HG03139 (cell line): Measurements from ENCODE around the gene PPDPF.
A peak's percentile ranks its signal among the peaks of the same experiment; 100 is the strongest.
"Not testable (repeated sequence)": the region's sequence is repeated elsewhere in the genome, so short reads cannot be mapped to it uniquely, and the experiment has no call there.

Source experiments
- ATAC-seq: cut with Tn5 transposase; IDR thresholded peaks from one replicate; pipeline ENCODE4 v1.9.1; 2021; ENCODE audit not compliant: unreplicated experiment

Gene PPDPF

DNA sequence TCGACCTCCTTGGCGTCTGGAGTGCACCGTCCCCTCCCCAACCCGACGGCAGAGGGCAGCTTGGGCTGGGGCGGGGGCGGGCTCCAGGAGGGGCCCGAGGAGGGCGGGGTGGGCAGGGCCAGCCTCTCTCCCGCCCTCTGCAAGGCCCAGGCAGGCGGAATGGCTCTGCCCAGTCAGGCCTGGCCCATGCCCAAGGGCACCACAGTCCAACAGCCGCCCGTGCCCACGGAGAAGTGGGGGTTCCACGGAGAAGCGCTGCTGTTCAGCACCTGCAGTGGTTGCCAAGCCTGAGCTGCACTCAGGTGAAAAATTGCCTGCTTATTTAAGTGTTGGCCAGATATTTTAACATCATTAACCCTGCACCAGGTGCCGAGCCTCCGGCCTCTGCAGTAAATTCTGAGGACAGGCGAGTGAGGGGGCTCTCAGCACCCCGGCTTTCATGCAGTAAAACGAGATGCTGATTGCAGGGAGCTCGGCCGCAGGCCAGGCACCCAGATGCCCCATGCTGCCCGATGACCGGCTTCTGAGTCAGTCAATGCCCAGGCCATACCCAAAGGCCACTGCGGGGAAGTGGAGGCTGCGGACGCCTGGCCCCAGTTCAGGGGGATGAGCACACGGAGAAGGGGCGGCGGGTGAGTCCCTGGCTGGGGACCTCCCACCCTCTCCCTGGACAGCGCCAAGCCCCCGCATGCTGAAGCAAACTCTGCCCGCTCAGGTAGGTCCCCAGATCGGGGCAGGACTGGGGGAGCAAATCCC lies 27.3 kb downstream of the PPDPF start, which contains the start of gene SRMS:
Gene SRMS (minus strand): TSS at position 25 of the 756 bp plus-strand sequence. CDS start 286 bp downstream, outside the sequence.
- no peak for ATAC-seq

DNA sequence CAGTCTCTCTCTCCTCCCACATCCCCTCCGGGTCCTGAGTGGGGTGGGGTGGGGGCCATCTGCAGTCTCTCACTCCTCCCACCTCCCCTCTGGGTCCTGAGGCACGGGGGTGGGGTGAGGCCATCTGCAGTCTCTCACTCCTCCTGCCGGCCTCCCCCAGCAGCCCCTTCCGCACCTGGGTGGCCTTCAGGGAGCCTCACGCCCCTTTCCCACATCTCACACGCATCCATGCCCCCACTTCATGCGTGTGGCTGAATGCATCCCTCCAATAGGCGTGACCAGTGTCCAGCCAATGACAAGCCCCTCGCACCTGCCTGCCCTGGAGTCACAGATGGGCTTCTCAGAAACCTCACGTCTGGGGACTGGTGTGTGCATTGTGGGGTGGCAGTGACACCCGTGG lies 28.0 kb downstream of the PPDPF start:
- no peak for ATAC-seq

DNA sequence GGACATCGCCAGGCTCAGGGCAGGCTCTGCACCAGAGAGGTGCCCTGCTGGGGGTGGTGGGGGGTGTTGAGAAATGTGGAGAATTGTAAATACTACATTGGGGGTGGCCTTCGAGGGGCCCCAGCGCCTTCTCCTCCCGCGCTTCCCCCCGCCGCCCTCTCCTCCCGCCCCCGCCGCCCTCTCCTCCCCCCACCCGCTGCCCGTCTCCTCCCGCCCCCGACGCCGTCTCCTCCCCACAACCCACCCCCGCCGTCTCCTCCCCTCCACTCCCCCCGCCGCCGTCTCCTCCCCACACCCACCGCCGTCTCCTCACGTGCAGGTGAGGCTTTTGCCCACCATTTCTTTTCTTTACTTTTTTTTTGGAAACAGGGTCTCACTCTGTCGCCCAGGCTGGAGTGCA lies 28.5 kb downstream of the PPDPF start:
- ATAC-seq = no peak

DNA sequence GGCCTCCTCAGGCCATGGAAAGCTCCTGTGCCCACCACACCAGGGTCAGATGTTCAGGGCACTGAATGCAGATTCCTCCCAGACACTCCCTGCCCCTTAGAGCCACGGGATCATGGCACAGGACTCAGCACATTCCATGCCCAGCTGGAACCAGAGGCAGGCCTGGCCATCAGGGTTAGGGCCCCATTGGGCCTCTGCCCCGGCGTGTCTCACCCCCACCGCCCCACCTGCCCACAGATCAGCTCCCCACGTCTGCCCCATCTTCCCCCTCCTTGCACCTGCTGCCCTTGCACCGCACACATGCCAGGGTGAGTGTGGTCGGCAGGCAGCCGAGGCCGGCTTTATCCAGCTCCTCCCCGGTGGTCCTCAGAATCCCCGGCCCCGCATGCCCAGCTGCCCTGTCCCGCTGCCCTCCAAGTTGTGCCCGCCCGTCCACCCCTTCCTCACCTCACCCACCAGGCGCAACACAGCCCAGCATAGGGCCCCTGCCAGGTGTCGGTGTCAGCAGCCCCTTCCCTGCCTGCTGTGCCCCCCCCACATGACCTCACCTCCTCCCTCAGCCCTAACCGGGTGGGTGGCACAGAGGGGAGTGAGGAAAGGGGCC lies 29.2 kb downstream of the PPDPF start:
- no peak for ATAC-seq

DNA sequence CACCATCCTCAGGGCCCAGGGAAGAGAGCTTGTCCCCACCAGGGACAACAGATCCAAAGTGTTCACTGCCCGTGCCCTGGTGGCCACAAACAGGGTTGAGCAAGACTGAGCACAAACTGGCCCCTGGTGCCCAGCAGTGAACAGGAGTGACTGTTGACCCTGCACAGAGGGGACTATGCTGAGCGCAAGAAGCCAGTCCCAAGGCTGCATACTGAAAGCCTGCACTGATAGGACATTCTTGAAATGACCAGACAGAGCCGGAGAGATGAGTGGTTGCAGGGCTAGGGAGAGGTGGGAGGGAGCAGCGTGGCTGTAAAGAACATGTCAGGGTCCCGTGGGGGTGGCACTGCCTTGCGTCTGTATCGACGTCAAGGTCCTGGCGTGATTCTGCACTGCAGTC lies 30.5 kb downstream of the PPDPF start:
- ATAC-seq = no peak

DNA sequence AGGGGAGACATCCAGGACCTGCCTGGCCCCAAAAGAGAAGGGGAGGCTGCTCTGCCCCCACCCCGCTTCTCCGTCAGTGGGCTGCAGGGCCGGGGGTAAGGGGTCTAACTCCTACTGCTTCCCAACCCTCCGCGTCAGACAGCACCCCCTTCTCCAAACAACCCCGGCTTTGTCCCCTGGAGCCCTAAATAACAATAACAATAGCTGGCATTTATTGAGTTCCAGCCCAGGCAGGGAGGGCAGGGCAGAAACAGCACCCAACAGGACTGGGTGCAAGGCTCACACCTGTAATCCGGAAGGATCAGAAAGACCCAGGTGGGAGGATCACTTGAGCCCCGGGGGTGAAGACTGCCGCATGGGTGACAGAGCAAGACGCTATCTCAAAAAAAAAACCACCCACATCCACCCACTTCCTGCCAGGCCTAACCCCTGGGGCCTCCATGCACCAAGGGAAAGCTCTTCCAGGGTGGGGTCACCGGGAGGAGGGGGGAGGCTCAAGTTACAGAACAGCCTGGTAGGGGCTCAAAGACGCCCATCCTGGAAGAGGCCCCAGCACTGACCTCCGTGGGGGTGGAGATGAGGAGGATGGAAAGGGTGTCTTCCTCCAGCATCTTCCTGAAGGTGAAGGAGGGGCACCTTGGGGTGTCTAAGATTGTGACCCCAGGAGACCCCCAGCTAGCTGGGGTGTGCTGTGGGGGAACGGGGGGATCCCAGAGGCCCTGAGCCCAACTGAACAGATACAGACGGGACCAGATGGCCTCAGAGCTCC lies 32.1 kb downstream of the PPDPF start:
- ATAC-seq = peak; percentile 34

DNA sequence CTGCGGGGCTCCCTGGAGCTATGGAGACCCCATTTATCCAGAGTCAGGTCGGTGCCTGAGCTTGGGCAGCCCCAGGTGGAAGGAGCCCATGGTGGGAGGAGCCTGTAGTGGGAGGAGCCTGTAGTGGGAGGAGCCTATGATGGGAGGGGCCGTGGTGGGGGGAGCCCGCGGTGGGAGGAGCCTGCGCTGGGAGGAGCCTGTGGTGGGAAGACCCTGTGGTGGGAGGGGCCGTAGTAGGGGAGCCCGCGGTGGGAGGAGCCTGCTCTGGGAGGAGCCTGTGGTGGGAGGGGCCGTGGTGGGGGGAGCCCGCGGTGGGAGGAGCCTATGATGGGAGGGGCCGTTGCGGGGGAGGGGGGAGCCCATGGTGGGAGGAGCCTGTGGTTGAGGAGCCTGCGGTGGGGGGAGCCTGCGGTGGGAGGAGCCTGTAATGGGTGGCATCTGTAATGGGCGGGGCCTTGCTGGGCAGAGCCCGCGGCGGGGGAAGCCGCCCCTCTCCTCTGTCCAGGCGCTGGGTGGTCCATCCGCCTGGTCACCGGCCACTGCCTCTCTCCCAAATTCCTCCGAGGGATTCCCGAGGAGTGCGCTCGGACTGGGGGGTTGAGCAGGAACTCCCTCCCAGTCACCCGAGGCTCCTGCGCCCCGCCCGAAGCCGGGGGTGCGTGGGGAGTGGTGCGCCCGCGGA lies 32.8 kb downstream of the PPDPF start:
- peak; percentile 29 for ATAC-seq

DNA sequence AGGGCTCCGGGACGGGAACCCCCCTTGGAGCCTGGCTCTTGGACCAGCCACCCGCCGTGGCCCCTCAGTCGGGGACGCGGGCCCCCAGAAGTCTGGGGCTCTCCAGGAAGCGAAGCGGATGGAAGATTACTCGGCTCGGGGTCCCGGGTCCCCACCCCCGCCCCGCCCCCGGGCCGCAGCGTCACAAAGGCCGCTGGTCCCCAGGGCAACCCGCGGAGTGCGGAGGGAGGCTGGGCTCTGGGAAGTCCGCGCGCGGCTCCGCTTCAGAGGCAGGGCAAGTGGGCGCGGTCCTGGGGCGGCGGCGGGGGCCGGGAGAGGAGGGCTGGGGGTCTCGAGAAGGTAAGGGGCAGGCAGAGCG lies 33.3 kb downstream of the PPDPF start, which contains the start of gene FNDC11:
Gene FNDC11 (plus strand): TSS at position 227 of the 358 bp plus-strand sequence. CDS start 1,505 bp downstream, outside the sequence.
- ATAC-seq = peak; percentile 20

DNA sequence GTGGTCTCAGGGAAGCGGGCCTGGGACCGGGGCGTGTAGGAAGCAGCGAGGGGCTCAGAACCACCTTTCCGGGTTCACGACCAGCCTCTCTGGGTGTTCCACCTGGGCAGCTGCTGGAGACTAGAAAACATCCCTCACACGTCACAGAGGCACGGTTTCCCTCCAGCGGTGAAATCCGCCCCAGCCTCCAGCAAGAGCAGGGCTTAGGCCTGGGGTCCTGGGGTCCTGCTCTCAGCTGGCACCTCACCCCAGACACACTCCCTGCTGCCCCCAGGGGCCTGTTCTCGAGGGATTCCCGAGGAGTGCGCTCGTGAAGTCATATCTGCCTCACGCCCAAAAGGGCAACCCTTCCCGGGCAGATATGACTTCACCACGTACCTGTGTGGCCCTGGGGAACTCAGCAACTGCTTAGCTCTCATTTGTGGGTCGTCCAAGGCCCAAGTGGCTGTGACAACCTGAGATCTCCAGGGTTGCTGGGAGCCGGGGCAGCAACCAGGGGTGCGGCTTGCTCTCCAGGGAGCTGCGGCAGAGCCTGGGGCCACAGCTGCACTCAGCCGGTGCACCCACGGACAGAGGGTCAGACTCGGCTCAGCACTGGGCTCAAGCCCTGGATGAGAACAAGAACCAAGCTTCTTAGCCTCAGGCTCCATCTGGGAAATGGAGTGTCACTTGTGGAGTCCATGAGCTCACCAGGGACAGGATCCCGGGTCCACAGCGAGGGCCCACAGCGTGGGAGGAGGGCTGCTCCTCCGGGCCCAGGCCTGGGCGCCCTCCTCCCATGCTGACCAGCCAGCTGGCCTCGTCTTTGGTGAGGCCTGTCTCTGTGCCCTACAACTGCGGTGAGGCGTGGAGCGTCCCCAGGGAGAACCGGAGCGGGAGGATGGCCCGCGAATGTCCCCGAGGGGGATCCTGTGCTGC lies 34.1 kb downstream of the PPDPF start:
- ATAC-seq = no peak

DNA sequence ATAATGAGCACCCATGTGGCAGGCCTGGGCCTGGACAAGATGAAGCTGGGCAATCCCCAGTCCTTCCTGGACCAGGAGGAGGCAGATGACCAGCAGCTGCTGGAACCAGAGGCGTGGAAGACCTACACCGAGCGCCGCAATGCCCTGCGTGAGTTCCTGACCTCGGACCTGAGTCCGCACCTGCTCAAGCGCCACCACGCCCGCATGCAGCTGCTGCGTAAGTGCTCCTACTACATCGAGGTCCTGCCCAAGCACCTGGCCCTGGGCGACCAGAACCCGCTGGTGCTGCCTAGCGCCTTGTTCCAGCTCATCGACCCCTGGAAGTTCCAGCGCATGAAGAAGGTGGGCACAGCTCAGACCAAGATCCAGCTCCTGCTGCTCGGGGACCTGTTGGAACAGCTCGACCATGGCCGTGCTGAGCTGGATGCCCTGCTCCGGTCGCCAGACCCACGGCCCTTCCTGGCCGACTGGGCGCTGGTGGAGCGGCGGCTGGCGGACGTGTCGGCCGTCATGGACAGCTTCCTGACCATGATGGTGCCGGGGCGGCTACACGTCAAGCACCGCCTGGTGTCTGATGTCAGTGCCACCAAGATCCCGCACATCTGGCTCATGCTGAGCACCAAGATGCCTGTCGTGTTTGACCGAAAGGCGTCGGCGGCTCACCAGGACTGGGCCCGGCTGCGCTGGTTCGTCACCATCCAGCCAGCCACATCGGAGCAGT lies 35.3 kb downstream of the PPDPF start:
- ATAC-seq = no peak

DNA sequence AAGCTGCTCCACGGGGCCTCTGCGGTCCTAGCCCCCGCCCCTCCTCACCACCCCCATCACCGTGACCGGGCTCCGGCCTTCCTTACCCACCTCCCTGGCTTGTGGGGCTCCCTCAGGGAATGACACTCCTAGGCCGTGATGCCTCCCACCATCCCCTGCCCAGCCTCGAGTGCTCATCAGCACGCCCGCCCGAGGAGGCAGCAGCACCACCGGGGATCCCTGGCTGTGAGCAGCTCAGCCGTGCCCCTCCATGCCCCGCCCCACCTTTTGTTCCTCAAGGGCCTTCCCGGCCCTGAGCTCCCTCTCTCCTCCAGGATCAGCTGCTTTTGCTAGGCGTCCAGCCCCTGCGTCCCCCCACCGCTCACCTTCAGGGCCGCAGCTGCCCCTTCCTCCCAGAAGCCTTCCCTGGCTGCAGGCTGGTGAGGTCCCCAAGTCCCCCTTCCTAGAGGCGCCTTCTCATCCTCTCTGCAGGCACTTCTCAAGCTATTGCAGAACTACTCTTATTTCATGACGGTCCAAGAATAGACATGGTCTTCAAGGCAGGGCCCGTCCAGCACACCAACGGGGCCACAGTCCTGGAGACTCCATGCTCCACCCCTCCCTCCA lies 36.4 kb downstream of the PPDPF start:
- ATAC-seq = no peak

DNA sequence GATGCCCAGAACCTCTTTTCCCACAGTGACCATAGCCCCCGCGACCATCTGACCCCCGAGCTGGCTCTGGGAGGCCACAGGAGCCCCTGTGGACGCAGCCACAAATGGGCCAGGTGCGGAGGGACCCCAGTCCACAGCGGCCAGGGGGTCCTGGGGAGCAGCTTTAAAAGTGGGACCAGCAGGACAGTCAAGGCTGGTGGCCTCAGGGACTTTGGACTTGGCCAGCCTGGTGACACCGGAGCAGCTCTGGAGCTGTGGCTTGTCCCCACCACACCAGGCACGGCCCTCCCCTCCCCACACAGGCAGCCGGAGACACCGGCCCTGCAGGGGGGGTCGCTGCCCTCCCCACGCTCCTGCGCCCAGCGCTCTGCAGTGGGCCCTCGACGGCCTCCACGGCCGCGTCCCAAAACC lies 36.9 kb downstream of the PPDPF start:
- no peak for ATAC-seq

DNA sequence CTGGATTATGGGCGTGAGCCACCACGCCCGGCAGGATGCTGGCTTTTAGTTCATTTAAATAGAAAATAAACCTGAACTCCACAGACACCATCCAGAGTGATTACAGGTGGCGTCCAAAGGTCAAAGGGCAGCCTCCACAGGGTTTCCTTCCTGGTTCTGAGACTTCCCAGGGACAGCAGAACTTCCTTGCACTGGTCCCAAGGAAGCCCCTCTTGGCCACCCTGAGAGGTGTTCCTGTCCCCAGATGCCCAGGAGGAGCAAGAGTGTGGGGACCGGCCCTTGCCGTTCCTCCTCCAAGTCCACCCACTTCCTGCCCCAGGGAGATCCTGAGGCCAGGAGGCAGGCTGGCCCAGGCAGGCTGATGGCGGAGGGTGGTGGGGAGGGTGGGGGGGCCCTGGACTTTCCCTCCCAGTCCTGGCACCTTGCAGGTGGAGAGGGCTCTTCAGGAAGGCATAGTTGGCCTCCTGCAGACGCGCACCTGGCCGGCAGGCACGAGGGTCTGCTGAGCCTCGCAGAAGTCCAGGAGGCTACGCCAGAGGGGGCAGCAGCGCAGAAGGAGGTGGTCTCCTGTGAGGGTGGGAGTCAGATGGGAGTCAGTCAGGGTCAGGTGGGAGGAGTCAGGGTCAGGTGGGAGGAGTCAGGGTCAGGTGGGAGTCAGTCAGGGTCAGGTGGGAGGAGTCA lies 38.4 kb downstream of the PPDPF start:
- ATAC-seq = no peak

DNA sequence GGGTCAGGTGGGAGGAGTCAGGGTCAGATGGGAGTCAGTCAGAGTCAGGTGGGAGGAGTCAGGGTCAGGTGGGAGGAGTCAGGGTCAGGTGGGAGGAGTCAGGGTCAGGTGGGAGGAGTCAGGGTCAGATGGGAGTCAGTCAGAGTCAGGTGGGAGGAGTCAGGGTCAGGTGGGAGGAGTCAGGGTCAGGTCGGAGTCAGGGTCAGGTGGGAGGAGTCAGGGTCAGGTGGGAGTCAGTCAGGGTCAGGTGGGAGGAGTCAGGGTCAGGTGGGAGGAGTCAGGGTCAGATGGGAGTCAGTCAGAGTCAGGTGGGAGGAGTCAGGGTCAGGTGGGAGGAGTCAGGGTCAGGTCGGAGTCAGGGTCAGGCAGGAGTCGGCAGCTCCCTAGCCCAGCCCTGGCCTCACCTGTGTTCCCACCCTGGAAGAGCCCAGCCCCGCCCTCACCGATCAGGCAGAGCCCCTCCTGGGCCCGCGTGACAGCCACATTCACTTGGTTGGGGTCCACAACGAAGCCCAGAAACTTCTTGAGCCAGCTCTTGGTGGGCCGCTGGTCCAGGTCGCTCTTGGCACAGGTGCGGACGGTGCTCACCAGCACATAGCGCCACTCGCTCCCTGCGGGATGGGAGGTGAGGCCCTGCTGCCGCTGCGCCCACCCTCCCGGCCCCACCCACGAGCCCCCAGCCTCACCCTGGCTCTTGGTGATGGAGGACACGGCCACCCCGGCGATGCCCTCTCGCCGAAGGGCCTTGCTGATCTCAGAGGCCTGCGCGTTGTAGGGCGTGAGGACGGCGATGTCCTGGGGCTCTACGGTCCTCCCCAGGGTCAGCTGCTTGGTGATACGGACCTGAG lies 39.1 kb downstream of the PPDPF start:
- ATAC-seq = not testable (repeated sequence)

DNA sequence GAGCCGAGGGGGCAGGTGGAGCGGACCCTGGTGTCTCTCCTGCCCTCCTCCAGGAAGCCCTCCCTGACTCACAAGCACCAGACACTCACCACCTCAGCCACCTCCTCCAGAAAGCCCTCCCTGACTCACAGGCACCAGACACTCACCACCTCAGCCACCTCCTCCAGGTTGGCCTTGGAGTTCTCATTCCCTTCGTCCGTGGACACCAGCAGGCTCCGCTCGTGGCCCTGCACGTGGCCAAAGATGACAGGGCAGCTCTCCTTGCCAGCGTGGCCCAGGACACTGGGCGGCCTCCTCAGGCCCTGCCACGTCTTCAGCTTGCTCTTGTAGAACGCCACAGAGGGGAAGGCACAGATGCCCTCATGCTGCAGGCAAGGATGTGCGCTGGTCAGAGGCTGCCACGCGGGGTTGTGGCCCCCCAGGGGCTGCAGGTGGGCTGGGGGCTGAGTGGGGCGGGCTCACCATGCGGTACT lies 39.8 kb downstream of the PPDPF start:
- ATAC-seq = no peak

DNA sequence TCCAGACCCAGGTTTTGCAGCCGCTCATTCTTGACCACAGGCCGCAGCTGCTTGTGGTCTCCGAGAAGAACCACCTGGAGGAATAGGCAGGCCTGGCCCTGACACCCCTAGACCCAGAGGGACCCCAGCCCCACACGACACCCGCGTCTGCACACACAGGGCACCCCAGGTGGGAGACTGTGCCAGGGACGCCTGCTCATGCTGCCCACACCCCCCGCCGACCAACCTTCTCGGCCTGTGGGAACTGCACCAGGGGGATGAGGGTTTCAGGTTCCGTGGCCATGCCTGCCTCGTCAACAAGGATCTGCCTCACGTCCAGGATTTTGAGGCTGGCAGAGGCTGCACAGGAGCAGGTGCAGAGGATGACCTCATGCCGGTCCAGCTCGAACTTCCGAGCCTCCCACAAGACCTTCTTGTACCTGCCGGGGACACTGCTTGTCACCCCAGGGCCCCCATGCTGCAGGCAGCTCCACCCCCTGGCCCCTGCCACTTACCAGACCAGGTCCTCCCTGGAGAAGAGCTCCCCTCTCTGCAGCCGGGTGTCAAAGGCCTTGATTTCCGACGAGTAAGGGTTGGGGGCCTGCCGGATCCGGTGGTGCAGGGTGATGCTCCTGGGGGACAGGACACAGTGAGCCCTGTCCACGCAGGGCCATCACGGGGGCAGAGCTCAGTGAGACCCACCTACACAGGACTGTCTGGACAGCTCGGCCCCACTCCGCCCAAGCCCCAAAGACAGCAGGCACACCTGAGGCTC lies 40.5 kb downstream of the PPDPF start:
- ATAC-seq = no peak
